ENCODE data around the gene SSTR4.

Gene SSTR4

DNA sequence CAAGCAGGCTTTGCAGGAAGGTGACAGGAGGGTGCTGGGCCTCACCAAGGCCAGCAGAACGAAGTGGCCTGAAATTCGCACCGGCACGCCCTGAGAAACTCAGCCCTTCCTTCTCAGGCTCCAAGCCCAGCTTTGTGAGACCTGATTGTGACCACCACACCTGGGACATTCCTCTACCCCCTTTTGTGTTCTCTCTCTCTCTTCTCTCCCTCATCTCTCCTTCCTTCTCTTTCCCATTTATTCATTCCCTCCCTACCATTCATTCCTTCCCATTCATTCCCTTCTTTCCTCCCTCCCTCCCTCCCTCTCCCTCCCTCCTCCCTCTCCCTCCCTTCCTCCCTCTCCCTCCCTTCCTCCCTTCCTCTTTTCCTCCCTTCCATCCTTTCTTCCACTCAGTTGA, 42.2 kb downstream of the SSTR4 start (continued):
- TF ChIP-seq POU6F1 (CRISPR knock-in tag; IDR thresholded peaks at IDR 0.05; ENCODE audit: borderline replicate concordance, low read depth) = no peak
- TF ChIP-seq ISL1 (CRISPR knock-in tag; IDR thresholded peaks at IDR 0.05) = no peak

GRCh38 chr20:23078351-23079015, 43.4 kb downstream of the SSTR4 start:
- ATAC-seq = no peak
- TF ChIP-seq TOX (CRISPR knock-in tag; IDR thresholded peaks at IDR 0.05; ENCODE audit: borderline replicate concordance) (no peak), ZC3H10 (CRISPR knock-in tag; IDR thresholded peaks at IDR 0.05) (no peak), GLIS3 (CRISPR knock-in tag; IDR thresholded peaks at IDR 0.05) (no peak), ESRRG (CRISPR knock-in tag; IDR thresholded peaks at IDR 0.05) (no peak), CSRNP3 (CRISPR knock-in tag; IDR thresholded peaks at IDR 0.05) (no peak), ARNTL (CRISPR knock-in tag; IDR thresholded peaks at IDR 0.05; ENCODE audit: borderline replicate concordance, low read depth) (no peak), CSDC2 (CRISPR knock-in tag; IDR thresholded peaks at IDR 0.05) (no peak), ZFP3 (CRISPR knock-in tag; IDR thresholded peaks at IDR 0.05) (no peak), ZNF565 (CRISPR knock-in tag; conservative IDR thresholded peaks at IDR 0.05; ENCODE audit: low read depth) (no peak), PATZ1 (CRISPR knock-in tag; IDR thresholded peaks at IDR 0.05; ENCODE audit: borderline replicate concordance) (no peak), ZNF70 (CRISPR knock-in tag; IDR thresholded peaks at IDR 0.05) (no peak), PPARA (CRISPR knock-in tag; IDR thresholded peaks at IDR 0.05; ENCODE audit: borderline replicate concordance) (no peak)
- TF ChIP-seq, protein P1, sequence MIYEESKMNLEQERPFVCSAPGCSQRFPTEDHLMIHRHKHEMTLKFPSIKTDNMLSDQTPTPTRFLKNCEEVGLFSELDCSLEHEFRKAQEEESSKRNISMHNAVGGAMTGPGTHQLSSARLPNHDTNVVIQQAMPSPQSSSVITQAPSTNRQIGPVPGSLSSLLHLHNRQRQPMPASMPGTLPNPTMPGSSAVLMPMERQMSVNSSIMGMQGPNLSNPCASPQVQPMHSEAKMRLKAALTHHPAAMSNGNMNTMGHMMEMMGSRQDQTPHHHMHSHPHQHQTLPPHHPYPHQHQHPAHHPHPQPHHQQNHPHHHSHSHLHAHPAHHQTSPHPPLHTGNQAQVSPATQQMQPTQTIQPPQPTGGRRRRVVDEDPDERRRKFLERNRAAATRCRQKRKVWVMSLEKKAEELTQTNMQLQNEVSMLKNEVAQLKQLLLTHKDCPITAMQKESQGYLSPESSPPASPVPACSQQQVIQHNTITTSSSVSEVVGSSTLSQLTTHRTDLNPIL (CRISPR knock-in tag; IDR thresholded peaks at IDR 0.05; ENCODE audit: low read depth) = no peak

DNA sequence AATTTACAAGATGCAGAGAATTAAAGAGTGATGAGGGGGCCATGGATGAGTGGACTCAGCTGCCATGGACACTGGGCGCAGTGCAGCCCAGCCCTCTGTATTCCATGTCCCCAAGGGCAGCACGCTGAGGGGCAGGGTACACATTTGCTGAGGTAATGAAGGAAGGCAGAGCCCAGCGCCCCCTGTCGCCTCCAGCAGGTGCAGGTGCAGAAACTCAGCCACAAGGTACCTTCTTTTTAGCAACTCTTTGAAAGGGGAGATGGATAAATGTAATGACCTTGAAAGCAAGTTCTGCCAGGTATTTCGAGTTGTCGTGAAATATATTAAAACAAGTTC, 43.9 kb downstream of the SSTR4 start:
- no peak for TF ChIP-seq BACH2 (CRISPR knock-in tag; IDR thresholded peaks at IDR 0.05; ENCODE audit: borderline replicate concordance)
- no peak for TF ChIP-seq GLIS3 (CRISPR knock-in tag; IDR thresholded peaks at IDR 0.05)
- no peak for TF ChIP-seq ZC3H10 (CRISPR knock-in tag; IDR thresholded peaks at IDR 0.05)
- TF ChIP-seq OSR1 (CRISPR knock-in tag; IDR thresholded peaks at IDR 0.05) = no peak
- TF ChIP-seq, protein P2, sequence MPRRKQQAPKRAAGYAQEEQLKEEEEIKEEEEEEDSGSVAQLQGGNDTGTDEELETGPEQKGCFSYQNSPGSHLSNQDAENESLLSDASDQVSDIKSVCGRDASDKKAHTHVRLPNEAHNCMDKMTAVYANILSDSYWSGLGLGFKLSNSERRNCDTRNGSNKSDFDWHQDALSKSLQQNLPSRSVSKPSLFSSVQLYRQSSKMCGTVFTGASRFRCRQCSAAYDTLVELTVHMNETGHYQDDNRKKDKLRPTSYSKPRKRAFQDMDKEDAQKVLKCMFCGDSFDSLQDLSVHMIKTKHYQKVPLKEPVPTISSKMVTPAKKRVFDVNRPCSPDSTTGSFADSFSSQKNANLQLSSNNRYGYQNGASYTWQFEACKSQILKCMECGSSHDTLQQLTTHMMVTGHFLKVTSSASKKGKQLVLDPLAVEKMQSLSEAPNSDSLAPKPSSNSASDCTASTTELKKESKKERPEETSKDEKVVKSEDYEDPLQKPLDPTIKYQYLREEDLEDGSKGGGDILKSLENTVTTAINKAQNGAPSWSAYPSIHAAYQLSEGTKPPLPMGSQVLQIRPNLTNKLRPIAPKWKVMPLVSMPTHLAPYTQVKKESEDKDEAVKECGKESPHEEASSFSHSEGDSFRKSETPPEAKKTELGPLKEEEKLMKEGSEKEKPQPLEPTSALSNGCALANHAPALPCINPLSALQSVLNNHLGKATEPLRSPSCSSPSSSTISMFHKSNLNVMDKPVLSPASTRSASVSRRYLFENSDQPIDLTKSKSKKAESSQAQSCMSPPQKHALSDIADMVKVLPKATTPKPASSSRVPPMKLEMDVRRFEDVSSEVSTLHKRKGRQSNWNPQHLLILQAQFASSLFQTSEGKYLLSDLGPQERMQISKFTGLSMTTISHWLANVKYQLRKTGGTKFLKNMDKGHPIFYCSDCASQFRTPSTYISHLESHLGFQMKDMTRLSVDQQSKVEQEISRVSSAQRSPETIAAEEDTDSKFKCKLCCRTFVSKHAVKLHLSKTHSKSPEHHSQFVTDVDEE (CRISPR knock-in tag; IDR thresholded peaks at IDR 0.05) = no peak
- no peak for TF ChIP-seq POU6F1 (CRISPR knock-in tag; IDR thresholded peaks at IDR 0.05; ENCODE audit: borderline replicate concordance, low read depth)
- TF ChIP-seq SNAI2 (CRISPR knock-in tag; IDR thresholded peaks at IDR 0.05) = no peak
- no peak for TF ChIP-seq ZNF70 (CRISPR knock-in tag; IDR thresholded peaks at IDR 0.05)
- no peak for TF ChIP-seq ARNTL (CRISPR knock-in tag; IDR thresholded peaks at IDR 0.05; ENCODE audit: borderline replicate concordance, low read depth)
- TF ChIP-seq PPARA (CRISPR knock-in tag; IDR thresholded peaks at IDR 0.05; ENCODE audit: borderline replicate concordance) = no peak
- no peak for TF ChIP-seq CSDC2 (CRISPR knock-in tag; IDR thresholded peaks at IDR 0.05)
- TF ChIP-seq RARB (CRISPR knock-in tag; IDR thresholded peaks at IDR 0.05) = no peak
- TF ChIP-seq ZFP3 (CRISPR knock-in tag; IDR thresholded peaks at IDR 0.05) = no peak
- no peak for TF ChIP-seq ZNF565 (CRISPR knock-in tag; conservative IDR thresholded peaks at IDR 0.05; ENCODE audit: low read depth)
- no peak for TF ChIP-seq ZFP30 (CRISPR knock-in tag; IDR thresholded peaks at IDR 0.05)
- TF ChIP-seq, protein P1 (CRISPR knock-in tag; IDR thresholded peaks at IDR 0.05; ENCODE audit: low read depth) = no peak
- TF ChIP-seq PATZ1 (CRISPR knock-in tag; IDR thresholded peaks at IDR 0.05; ENCODE audit: borderline replicate concordance) = no peak

More for the DNA sequence above, 43.9 kb downstream of the SSTR4 start:
- ATAC-seq = no peak
